ENCODE measurements around the gene DSC2.

- TF ChIP-seq POLR2A (IDR thresholded peaks at IDR 0.05) (no peak), EP300 (IDR thresholded peaks at IDR 0.05) (no peak), CTCF (IDR thresholded peaks at IDR 0.05) (no peak), POLR2AphosphoS5 (IDR thresholded peaks at IDR 0.05) (no peak)
Observed at GRCh38 chr18:31065036-31065773, 37.0 kb downstream of the DSC2 start.
